GM06990 (cell line): Measurements from ENCODE around the gene LYRM4.

Source experiments
- DNase-seq: peaks from one replicate; pipeline ENCODE4 v3.0.0-alpha.2; 2011; ENCODE audit not compliant: insufficient read length; ENCODE audit errors: extremely low read depth
- H3K27me3 ChIP-seq: replicated peaks from 2 replicates; pipeline ENCODE4 v1.6.0; 2011; ENCODE audit warnings: low read length; ENCODE audit not compliant: control insufficient read depth, insufficient read depth
- H3K36me3 ChIP-seq: 2 replicates; pipeline ENCODE4 v1.5.1; 2011; ENCODE audit warnings: low read length; ENCODE audit not compliant: control insufficient read depth, insufficient read depth
- H3K4me3 ChIP-seq: replicated peaks from 2 replicates; pipeline ENCODE4 v1.5.1; 2011; ENCODE audit warnings: low read depth, mild to moderate bottlenecking, control low read depth, low read length
- CTCF ChIP-seq: IDR thresholded peaks from 2 replicates; pipeline ENCODE4 v1.5.1; 2011; ENCODE audit warnings: low read length, control low read depth, mild to moderate bottlenecking, inconsistent platforms; ENCODE audit not compliant: insufficient read depth, poor library complexity, severe bottlenecking

LYRM4 gene

GRCh38 chr6:5260661-5261544 is at the start of gene LYRM4, which contains the start of gene FARS2:
LYRM4 (minus strand) TSS chr6:5260950; CDS start chr6:5260733, 217 bp downstream.
FARS2 (plus strand) TSS chr6:5261513.
- Histone ChIP-seq H3K36me3 (no peaks in the 10 kb centered on the region; the same call in 1 of the 2 replicates), H3K4me3 (peak within 1 kb of the TSS; percentile 84), H3K27me3 (no peaks in the 10 kb centered on the region)
- no peak for TF ChIP-seq CTCF
- DNase-seq = peak; percentile 96

- DNase-seq = no peak
- Histone ChIP-seq H3K36me3 (no peaks in the 10 kb centered on the region; the same call in 1 of the 2 replicates), H3K27me3 (no peaks in the 10 kb centered on the region), H3K4me3 (no peak overlapping the region)
- TF ChIP-seq CTCF = no peak
Observed at GRCh38 chr6:5308066-5308465, 47.3 kb upstream of the LYRM4 start.

GRCh38 chr6:5307058-5307457 is 46.3 kb upstream of the LYRM4 start:
- H3K27me3 ChIP-seq = no peaks in the 10 kb centered on the region
- no peak for DNase-seq
- no peak for TF ChIP-seq CTCF
- no peak overlapping the region for H3K4me3 ChIP-seq
- no peaks in the 10 kb centered on the region; the same call in 1 of the 2 replicates for H3K36me3 ChIP-seq

GRCh38 chr6:5305968-5306626 is 45.3 kb upstream of the LYRM4 start:
- Histone ChIP-seq H3K27me3 (no peaks in the 10 kb centered on the region), H3K36me3 (no peaks in the 10 kb centered on the region; the same call in 1 of the 2 replicates), H3K4me3 (no peak overlapping the region)
- TF ChIP-seq CTCF = no peak
- no peak for DNase-seq

GRCh38 chr6:5303682-5304081 is 42.9 kb upstream of the LYRM4 start:
- H3K27me3 ChIP-seq = no peaks in the 10 kb centered on the region
- no peaks in the 10 kb centered on the region; the same call in 1 of the 2 replicates for H3K36me3 ChIP-seq
- H3K4me3 ChIP-seq = no peak overlapping the region
- DNase-seq = no peak
- TF ChIP-seq CTCF = no peak
